GM06990 (cell line): ENCODE measurements around the gene GNAI3.

Source experiments
- DNase-seq: peaks from one replicate; pipeline ENCODE4 v3.0.0-alpha.2; 2011; ENCODE audit not compliant: insufficient read length; ENCODE audit errors: extremely low read depth
- H3K27me3 ChIP-seq: replicated peaks from 2 replicates; pipeline ENCODE4 v1.6.0; 2011; ENCODE audit warnings: low read length; ENCODE audit not compliant: control insufficient read depth, insufficient read depth
- H3K36me3 ChIP-seq: 2 replicates; pipeline ENCODE4 v1.5.1; 2011; ENCODE audit warnings: low read length; ENCODE audit not compliant: control insufficient read depth, insufficient read depth
- H3K4me3 ChIP-seq: replicated peaks from 2 replicates; pipeline ENCODE4 v1.5.1; 2011; ENCODE audit warnings: low read depth, mild to moderate bottlenecking, control low read depth, low read length
- TF ChIP-seq, protein P1 (sequence below): IDR thresholded peaks from 2 replicates; pipeline ENCODE4 v1.5.1; 2011; ENCODE audit warnings: low read length, control low read depth, mild to moderate bottlenecking, inconsistent platforms; ENCODE audit not compliant: insufficient read depth, poor library complexity, severe bottlenecking

GNAI3 gene

DNA sequence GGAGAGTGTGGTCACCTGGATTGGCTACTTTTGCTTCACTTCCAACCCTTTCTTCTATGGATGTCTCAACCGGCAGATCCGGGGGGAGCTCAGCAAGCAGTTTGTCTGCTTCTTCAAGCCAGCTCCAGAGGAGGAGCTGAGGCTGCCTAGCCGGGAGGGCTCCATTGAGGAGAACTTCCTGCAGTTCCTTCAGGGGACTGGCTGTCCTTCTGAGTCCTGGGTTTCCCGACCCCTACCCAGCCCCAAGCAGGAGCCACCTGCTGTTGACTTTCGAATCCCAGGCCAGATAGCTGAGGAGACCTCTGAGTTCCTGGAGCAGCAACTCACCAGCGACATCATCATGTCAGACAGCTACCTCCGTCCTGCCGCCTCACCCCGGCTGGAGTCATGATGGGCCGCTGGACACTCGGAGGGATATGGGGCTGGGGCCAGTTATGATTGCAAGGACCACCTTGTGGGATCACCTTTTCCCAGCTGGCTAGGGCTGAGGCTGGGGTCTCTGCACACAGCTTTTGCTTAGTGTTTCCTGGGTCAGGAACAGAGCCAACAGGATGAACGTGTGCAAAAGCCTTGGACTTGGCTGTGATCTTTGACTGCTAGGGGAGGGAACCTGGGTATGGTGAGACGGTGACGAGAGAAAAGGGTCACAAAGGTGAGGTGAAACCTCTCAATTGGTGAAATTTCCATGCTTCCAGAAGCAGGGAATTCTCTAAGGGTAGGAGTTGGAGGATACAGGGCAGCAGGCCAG is 4.3 kb upstream of the GNAI3 start:
- no peaks in the 10 kb centered on the region for H3K27me3 ChIP-seq
- TF ChIP-seq, protein P1, sequence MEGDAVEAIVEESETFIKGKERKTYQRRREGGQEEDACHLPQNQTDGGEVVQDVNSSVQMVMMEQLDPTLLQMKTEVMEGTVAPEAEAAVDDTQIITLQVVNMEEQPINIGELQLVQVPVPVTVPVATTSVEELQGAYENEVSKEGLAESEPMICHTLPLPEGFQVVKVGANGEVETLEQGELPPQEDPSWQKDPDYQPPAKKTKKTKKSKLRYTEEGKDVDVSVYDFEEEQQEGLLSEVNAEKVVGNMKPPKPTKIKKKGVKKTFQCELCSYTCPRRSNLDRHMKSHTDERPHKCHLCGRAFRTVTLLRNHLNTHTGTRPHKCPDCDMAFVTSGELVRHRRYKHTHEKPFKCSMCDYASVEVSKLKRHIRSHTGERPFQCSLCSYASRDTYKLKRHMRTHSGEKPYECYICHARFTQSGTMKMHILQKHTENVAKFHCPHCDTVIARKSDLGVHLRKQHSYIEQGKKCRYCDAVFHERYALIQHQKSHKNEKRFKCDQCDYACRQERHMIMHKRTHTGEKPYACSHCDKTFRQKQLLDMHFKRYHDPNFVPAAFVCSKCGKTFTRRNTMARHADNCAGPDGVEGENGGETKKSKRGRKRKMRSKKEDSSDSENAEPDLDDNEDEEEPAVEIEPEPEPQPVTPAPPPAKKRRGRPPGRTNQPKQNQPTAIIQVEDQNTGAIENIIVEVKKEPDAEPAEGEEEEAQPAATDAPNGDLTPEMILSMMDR: no peak
- H3K4me3 ChIP-seq: no peak overlapping the region
- no peak for DNase-seq
- H3K36me3 ChIP-seq: no peaks in the 10 kb centered on the region

DNA sequence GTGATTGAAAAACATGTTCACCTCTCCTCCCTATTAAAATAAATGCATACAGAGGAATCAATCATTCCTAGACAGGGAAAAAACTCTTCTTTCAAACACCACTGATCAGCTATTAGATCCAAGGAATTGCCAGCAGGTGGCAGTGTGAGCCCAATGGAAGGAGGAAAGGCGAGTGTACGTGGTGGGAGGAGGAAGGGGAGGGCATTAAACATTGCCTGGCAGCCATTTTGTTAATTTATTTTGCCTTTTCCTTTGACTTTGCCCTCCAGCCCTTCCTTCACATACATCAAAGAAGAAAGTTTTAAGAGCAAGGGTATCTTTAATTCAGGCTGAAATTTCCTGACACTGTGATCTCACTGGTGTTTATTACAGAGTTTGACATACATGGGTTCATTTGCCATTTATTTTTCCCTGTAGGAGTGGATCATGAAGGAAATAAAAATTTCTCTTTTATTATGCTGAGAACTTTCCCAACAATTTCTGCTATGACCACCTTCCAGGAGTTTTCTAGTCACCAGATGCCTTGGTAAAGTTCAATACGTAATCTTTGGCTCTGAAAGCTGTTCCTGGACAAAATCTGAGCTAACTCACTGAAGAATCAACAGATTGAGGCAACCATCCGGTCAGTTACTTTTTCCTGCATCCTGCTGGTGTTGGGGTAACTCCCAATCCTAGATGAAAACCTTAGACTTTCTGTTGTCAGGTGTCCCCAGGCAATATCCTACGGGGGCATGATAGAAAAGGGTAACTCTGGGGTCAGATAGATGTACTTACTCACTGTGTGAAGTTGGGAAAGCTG is 1.9 kb upstream of the GNAI3 start:
- DNase-seq: peak; percentile 42
- peak overlapping the region; percentile 100 for H3K4me3 ChIP-seq
- TF ChIP-seq, protein P1: peak; percentile 70
- no peaks in the 10 kb centered on the region for H3K27me3 ChIP-seq
- no peaks in the 10 kb centered on the region for H3K36me3 ChIP-seq

DNA sequence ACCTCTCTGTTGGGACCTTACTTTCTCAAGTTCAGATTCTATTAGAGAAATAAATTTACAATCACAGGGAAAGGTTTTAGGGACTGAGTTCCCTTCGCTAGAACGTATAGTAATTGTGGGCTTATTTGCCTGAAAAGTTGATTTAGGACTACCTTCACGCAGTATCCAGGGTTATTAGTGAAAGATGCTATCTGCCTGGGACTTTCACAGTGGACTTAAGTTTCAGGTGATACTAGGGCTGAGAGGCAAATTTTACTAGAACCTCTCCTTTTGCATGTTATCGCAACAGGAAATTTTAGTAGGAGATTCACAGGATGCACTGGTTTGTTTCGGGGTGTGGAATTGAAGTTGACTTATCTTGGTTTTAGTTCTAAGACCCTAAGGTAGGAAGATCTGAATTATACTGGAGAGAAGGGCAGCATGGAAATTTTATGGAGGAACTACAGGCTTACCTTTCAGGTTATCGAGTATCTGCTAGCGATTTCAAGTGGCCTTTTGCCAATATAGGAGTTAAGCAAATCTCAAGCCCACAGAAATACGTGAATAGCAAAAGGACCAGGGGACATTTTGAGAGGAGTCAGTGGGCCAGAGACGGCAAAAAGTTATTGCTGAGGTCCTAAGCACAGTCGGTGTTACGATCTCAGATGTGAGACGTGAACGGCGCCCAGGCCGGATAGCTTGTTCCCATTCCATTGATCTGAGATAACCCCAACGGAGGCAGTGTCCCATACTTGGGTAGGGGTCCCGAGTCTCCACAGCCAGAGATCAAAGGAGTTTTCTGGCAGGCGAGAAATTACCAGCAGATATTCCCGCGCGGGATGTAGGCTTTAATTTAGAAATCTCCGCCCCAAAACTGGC is 723 bp upstream of the GNAI3 start:
- TF ChIP-seq, protein P1: no peak
- Histone ChIP-seq H3K36me3 (no peaks in the 10 kb centered on the region), H3K27me3 (no peaks in the 10 kb centered on the region), H3K4me3 (peak overlapping the region; percentile 100)
- DNase-seq: peak; percentile 32

DNA sequence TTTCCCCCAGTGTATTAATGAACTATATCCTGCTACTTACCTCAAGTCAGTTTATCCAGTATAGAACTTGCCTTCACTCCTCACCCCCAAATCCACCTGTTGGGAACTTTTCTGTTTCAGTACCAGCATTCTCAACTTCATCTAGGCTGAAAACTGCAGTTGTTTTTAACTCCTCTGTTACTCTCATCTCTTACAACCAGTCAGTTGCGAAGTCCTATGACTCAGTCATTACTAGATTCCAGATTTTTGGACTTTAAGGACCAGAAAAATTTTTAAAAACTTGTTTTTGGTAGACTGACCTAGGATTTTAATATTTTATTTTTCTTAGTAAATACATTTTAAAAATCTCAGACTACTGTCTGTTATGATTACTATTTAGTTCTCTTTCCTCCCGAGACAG is 8.1 kb downstream of the GNAI3 start:
- no peak for DNase-seq
- Histone ChIP-seq H3K27me3 (no peaks in the 10 kb centered on the region), H3K36me3 (no peaks in the 10 kb centered on the region), H3K4me3 (no peak overlapping the region)
- TF ChIP-seq, protein P1: no peak

DNA sequence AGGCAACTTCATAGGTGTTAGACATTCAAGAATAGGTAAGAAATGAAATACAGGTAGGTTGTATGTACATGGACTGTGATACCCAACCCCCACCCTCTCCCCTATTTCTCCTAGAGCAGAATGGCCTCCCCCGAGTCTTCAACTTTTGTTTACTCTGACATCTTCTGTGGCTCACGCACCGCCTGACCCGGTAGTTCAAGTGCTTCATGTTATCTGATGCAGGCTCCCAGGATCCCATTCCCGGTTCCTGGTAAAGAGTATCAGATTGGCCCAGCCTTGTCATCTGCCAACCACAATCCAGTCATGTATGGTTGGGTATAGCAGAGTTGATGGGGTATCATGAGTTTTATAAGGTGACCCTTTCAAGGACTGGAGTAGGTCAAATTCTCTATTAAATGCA is 9.1 kb downstream of the GNAI3 start:
- Histone ChIP-seq H3K36me3 (no peaks in the 10 kb centered on the region), H3K27me3 (no peaks in the 10 kb centered on the region), H3K4me3 (no peak overlapping the region)
- DNase-seq: no peak
- TF ChIP-seq, protein P1: no peak
